Measurements from ENCODE around the gene VMP1.

Gene VMP1

DNA sequence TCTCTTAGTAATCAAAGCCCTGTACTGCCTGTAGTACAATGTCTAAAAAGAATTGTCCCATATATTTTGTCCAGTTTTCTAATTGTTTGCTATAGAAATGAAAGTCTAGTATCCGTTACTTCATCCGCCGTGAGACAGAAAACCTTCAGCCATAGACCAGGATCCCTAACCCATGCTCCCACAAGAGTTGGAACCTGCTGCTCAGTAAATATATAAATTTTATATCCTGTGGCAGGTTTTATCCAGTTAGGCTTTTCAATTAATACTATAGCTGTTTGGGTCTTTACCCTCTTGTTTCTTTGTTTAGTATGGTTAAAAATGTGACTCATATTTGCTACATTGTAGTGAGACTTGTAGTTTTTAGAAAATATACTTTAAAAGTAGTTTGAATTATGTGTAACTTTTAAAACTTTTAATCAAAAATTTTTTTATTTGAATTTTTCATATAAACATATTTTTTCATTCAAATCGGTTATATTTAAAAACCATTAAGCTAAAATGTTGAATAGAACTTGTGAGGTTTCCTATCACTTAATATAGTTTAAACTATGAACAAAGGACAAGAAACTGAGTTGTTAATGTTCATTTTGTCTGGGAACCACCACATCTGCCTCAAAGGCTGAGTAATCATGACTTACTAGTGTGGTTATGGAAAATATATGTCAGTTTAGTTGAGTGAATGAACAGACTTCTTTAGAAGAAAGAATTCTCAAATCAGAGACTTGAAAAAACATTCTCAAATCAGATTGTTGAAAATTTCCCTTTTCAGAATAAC, 54.8 kb downstream of the VMP1 start:
- no peaks in the 10 kb centered on the region for H3K4me1 ChIP-seq (ENCODE audit: control insufficient read depth in 1 of 2, insufficient read depth in 2 of 2, low read length in 2 of 2)
- no peak overlapping the region for H3K4me3 ChIP-seq (ENCODE audit: low read depth in 1 of 2, low read length in 2 of 2)
- H3K9me3 ChIP-seq (ENCODE audit: control insufficient read depth in 1 of 2, low read length in 2 of 2): peaks cover 0 to 3% of the 10 kb centered on the region in 2 donors
- H3K27ac ChIP-seq (ENCODE audit: low read length): peak overlapping the region; percentile 61
- no peaks in the 10 kb centered on the region for H3K27me3 ChIP-seq (ENCODE audit: low read depth, low read length)
- H3K36me3 ChIP-seq (ENCODE audit: control insufficient read depth in 1 of 2, insufficient read depth in 2 of 2, low read length in 2 of 2): peaks cover 9 to 38% of the 10 kb centered on the region in 2 donors

DNA sequence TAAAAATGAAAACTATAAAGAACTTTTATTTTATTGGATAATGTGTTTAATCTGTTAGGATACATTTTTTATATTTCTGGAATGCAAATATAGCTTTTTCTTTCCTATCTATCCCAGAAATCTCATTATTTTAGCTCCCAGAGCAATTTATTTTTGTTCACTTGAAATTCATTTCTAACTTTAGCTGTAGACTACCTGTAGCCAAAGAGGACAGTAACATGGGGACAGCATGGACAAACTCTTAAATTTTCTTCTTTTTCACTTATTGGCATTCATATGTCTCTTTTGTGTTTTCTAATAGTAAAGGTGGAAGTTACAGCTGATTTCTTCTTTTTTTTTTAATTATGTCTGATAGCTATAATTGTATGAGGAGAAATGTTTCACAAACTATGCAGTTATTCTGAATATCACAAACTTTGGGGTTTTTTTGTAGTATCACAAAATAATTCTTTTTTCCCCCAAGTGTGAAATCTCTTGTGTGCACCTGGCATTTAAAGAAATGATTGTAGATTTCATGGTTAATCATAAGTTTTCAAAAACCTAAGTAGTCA, 55.4 kb downstream of the VMP1 start:
- Histone ChIP-seq H3K27ac (ENCODE audit: low read length) (peak overlapping the region; percentile 61), H3K4me3 (ENCODE audit: low read depth in 1 of 2, low read length in 2 of 2) (no peak overlapping the region), H3K36me3 (ENCODE audit: control insufficient read depth in 1 of 2, insufficient read depth in 2 of 2, low read length in 2 of 2) (peaks cover 8 to 37% of the 10 kb centered on the region in 2 donors), H3K27me3 (ENCODE audit: low read depth, low read length) (no peaks in the 10 kb centered on the region), H3K9me3 (ENCODE audit: control insufficient read depth in 1 of 2, low read length in 2 of 2) (peaks cover 0 to 3% of the 10 kb centered on the region in 2 donors), H3K4me1 (ENCODE audit: control insufficient read depth in 1 of 2, insufficient read depth in 2 of 2, low read length in 2 of 2) (no peaks in the 10 kb centered on the region)

DNA sequence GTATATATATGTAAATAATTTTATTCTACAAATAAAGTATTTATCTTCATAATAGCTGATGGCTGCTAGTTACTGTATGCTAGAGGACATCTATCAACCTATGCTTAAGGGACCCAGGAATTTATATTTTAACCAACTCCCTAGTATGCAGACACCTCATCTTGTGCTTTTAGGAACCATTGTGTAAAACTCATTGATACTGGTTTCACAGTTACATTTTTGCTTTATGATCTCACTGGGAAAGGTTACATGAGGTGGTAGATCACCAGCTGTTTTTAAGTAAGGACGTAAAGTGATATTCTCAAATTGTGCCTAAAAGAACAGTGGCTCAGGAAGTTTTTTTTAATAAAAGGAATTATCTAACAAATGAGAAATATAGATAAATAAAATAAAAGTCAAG, 56.4 kb downstream of the VMP1 start:
- Histone ChIP-seq H3K9me3 (ENCODE audit: control insufficient read depth in 1 of 2, low read length in 2 of 2) (peaks cover 0 to 2% of the 10 kb centered on the region in 2 donors), H3K4me1 (ENCODE audit: control insufficient read depth in 1 of 2, insufficient read depth in 2 of 2, low read length in 2 of 2) (no peaks in the 10 kb centered on the region), H3K27ac (ENCODE audit: low read length) (no peak overlapping the region), H3K27me3 (ENCODE audit: low read depth, low read length) (no peaks in the 10 kb centered on the region), H3K36me3 (ENCODE audit: control insufficient read depth in 1 of 2, insufficient read depth in 2 of 2, low read length in 2 of 2) (peaks cover 5 to 31% of the 10 kb centered on the region in 2 donors), H3K4me3 (ENCODE audit: low read depth in 1 of 2, low read length in 2 of 2) (no peak overlapping the region)

DNA sequence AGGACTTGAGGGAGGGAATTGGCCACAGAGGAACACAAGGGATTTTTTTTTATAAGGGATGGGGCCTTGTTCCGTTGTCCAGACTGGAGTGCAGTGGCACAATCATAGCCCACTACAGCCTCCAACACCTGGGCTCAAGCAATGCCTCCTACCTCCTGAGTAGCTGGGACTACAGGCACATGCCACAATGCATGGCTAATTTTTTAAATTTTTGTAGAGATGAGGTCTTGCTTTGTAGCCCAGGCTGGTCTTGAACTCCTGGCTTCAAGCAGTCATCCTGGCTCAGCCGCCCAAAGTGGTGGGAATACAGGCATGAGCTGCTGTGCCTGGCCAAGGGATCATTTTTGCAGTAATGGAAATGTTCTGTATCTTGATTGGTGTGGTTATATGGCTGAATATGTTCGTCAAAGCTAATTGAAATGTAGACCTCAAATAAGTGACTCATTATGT, 56.9 kb downstream of the VMP1 start:
- Histone ChIP-seq H3K27me3 (ENCODE audit: low read depth, low read length) (no peaks in the 10 kb centered on the region), H3K9me3 (ENCODE audit: control insufficient read depth in 1 of 2, low read length in 2 of 2) (no peaks in the 10 kb centered on the region), H3K4me3 (ENCODE audit: low read depth in 1 of 2, low read length in 2 of 2) (no peak overlapping the region), H3K27ac (ENCODE audit: low read length) (no peak overlapping the region), H3K4me1 (ENCODE audit: control insufficient read depth in 1 of 2, insufficient read depth in 2 of 2, low read length in 2 of 2) (no peaks in the 10 kb centered on the region), H3K36me3 (ENCODE audit: control insufficient read depth in 1 of 2, insufficient read depth in 2 of 2, low read length in 2 of 2) (peaks cover 5 to 30% of the 10 kb centered on the region in 2 donors)

DNA sequence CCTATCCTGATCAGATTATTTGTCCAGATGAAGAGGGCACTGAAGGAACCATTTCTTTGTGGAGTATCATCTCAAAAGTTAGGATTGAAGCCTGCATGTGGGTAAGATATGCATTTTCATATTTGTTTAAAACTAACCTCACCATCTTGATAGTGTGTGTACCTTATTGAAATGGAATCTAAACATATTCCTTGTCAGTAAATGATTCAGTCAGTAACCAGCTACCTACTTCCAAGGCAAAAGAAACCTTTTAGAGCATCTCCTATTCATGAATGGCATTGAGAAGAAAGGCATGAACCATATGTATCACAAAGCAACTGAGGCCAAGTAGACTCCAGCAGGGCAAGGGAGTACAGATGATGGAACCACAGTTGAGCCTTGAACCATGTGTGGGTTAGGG, 57.6 kb downstream of the VMP1 start:
- Histone ChIP-seq H3K27me3 (ENCODE audit: low read depth, low read length) (no peaks in the 10 kb centered on the region), H3K4me1 (ENCODE audit: control insufficient read depth in 1 of 2, insufficient read depth in 2 of 2, low read length in 2 of 2) (no peaks in the 10 kb centered on the region), H3K4me3 (ENCODE audit: low read depth in 1 of 2, low read length in 2 of 2) (no peak overlapping the region), H3K27ac (ENCODE audit: low read length) (no peak overlapping the region), H3K9me3 (ENCODE audit: control insufficient read depth in 1 of 2, low read length in 2 of 2) (no peaks in the 10 kb centered on the region), H3K36me3 (ENCODE audit: control insufficient read depth in 1 of 2, insufficient read depth in 2 of 2, low read length in 2 of 2) (peaks cover 5 to 28% of the 10 kb centered on the region in 2 donors)

DNA sequence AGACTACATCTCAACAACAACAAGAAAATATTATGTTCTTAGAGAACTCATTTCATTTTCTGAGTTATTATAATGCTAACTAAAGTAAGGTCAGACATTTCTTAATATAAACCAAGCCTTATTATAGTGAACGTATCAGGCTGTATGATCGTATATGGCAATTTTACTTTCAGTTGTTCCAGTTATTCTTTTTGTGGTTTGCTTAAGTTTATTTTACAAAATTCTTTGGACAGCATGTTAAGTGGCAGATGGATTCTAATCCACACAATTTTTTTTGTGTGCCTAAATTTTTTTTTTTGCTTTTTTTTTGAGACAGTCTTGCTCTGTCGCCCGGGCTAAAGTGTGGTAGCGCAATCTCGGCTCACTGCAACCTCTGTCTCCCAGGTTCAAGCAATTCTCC, 59.0 kb downstream of the VMP1 start:
- Histone ChIP-seq H3K4me3 (ENCODE audit: low read depth in 1 of 2, low read length in 2 of 2) (no peak overlapping the region), H3K4me1 (ENCODE audit: control insufficient read depth in 1 of 2, insufficient read depth in 2 of 2, low read length in 2 of 2) (no peaks in the 10 kb centered on the region), H3K27me3 (ENCODE audit: low read depth, low read length) (no peaks in the 10 kb centered on the region), H3K27ac (ENCODE audit: low read length) (no peak overlapping the region), H3K9me3 (ENCODE audit: control insufficient read depth in 1 of 2, low read length in 2 of 2) (no peaks in the 10 kb centered on the region), H3K36me3 (ENCODE audit: control insufficient read depth in 1 of 2, insufficient read depth in 2 of 2, low read length in 2 of 2) (peaks cover 5 to 26% of the 10 kb centered on the region in 2 donors)

DNA sequence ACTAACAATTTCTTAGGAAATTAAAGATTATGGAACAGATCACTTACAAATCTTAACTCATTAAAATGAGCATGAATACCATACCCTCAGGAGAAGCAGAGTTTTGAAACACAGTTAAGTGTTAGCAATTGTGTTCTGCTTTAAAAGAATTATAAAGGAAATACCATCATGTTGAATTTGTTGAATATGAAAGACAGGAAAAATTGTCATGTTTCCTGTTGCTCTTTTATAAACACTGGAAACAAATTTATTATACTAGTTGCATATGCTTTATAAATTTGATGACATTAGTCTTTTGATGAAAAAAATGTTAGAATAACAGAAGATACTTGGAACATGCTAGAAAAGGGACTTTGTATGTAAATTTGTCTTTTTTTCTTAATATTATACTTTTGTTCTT, 59.7 kb downstream of the VMP1 start:
- Histone ChIP-seq H3K36me3 (ENCODE audit: control insufficient read depth in 1 of 2, insufficient read depth in 2 of 2, low read length in 2 of 2) (peaks cover 5 to 19% of the 10 kb centered on the region in 2 donors), H3K9me3 (ENCODE audit: control insufficient read depth in 1 of 2, low read length in 2 of 2) (no peaks in the 10 kb centered on the region), H3K4me3 (ENCODE audit: low read depth in 1 of 2, low read length in 2 of 2) (no peak overlapping the region), H3K4me1 (ENCODE audit: control insufficient read depth in 1 of 2, insufficient read depth in 2 of 2, low read length in 2 of 2) (no peaks in the 10 kb centered on the region), H3K27ac (ENCODE audit: low read length) (no peak overlapping the region), H3K27me3 (ENCODE audit: low read depth, low read length) (no peaks in the 10 kb centered on the region)

DNA sequence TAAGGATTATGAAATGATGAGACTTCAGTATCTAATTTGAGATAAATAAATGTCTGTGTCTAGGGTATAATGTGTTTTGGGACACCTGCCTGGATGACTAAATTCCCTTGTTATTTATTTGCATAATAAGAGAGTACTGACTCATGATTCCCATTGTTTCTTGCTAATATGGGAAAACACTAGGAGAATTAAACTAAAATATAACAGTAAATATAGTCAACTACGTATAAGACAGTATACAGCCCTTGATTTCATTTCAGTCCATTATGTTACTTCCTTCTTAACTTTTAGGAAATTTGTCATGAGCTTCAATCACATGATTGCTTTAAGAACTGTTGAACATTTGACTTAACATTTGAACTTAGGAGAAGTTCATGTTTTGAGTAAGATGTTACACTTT, 62.4 kb downstream of the VMP1 start:
- no peaks in the 10 kb centered on the region for H3K9me3 ChIP-seq (ENCODE audit: control insufficient read depth in 1 of 2, low read length in 2 of 2)
- H3K4me1 ChIP-seq (ENCODE audit: control insufficient read depth in 1 of 2, insufficient read depth in 2 of 2, low read length in 2 of 2): no peaks in the 10 kb centered on the region
- H3K27me3 ChIP-seq (ENCODE audit: low read depth, low read length): no peaks in the 10 kb centered on the region
- H3K4me3 ChIP-seq (ENCODE audit: low read depth in 1 of 2, low read length in 2 of 2): no peak overlapping the region
- no peak overlapping the region for H3K27ac ChIP-seq (ENCODE audit: low read length)
- peaks cover 4 to 14% of the 10 kb centered on the region in 2 donors for H3K36me3 ChIP-seq (ENCODE audit: control insufficient read depth in 1 of 2, insufficient read depth in 2 of 2, low read length in 2 of 2)

DNA sequence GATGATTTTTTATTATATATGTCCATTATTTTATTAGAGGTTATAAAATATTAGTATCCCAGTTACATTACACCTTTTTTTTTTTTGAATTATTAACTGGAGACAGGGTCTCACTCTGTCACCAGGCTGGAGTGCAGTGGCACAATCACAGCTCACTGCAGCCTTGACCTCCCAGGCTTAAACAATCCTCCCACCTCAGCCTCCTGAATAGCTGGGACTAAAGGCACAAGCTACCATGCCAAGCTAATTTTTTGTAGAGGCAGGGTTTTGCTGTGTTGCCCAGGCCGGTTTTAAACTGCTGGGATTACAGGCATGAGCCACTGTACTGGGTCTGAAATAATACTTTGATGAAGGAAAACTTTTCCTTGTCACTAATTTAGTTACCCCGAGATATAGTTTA, 63.6 kb downstream of the VMP1 start:
- no peaks in the 10 kb centered on the region for H3K27me3 ChIP-seq (ENCODE audit: low read depth, low read length)
- H3K36me3 ChIP-seq (ENCODE audit: control insufficient read depth in 1 of 2, insufficient read depth in 2 of 2, low read length in 2 of 2): peaks cover 0 to 13% of the 10 kb centered on the region in 2 donors
- H3K4me3 ChIP-seq (ENCODE audit: low read depth in 1 of 2, low read length in 2 of 2): no peak overlapping the region
- H3K27ac ChIP-seq (ENCODE audit: low read length): no peak overlapping the region
- no peaks in the 10 kb centered on the region for H3K9me3 ChIP-seq (ENCODE audit: control insufficient read depth in 1 of 2, low read length in 2 of 2)
- no peaks in the 10 kb centered on the region for H3K4me1 ChIP-seq (ENCODE audit: control insufficient read depth in 1 of 2, insufficient read depth in 2 of 2, low read length in 2 of 2)

DNA sequence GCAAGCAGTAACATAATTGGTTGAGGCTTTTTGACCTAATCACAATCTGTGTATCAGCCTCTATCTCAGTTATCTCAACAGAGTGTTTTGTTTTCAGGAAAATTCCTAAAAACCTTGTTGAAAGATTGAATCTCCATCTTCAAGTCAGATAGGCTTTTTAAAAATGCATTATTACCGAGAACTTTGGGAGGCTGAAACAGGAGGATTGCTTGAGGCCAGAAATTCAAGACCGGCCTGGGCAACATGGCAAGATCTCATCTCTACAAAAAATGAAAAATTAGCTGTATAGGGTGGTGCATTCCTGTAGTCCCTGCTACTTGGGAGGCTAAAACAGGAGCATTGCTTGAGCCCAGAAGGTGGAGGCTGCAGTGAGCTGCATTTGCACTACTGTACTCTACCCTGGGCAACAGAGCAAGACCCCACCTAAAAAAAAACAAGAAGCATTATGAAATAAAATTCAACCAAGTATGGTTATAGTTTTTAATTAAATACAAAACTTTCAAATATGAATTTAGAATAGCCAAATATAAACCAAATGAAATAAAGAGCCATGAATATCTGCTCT, 68.4 kb downstream of the VMP1 start:
- H3K4me1 ChIP-seq (ENCODE audit: control insufficient read depth in 1 of 2, insufficient read depth in 2 of 2, low read length in 2 of 2): no peaks in the 10 kb centered on the region
- H3K27ac ChIP-seq (ENCODE audit: low read length): no peak overlapping the region
- peaks cover 8 to 23% of the 10 kb centered on the region in 2 donors for H3K36me3 ChIP-seq (ENCODE audit: control insufficient read depth in 1 of 2, insufficient read depth in 2 of 2, low read length in 2 of 2)
- H3K4me3 ChIP-seq (ENCODE audit: low read depth in 1 of 2, low read length in 2 of 2): no peak overlapping the region
- H3K9me3 ChIP-seq (ENCODE audit: control insufficient read depth in 1 of 2, low read length in 2 of 2): no peaks in the 10 kb centered on the region
- no peaks in the 10 kb centered on the region for H3K27me3 ChIP-seq (ENCODE audit: low read depth, low read length)

DNA sequence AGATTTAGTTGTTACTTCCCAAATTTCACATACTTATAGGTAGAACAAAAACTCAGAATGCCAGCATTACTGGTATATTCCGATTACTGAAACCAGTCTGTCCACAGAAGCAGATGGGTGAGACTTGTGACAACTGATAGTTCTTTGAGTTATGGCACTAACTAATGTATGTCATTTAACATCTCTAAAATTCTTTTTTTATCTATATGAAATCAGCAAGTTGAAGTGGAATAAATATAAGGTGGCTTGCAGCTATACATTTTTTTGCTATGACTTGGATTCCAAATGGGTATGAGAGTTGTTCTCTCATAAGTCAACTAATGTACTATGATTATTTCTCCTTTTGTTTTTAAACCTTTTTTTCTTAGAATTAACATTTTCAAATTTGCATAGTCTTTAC, 69.1 kb downstream of the VMP1 start:
- Histone ChIP-seq H3K36me3 (ENCODE audit: control insufficient read depth in 1 of 2, insufficient read depth in 2 of 2, low read length in 2 of 2) (peaks cover 8 to 23% of the 10 kb centered on the region in 2 donors), H3K9me3 (ENCODE audit: control insufficient read depth in 1 of 2, low read length in 2 of 2) (no peaks in the 10 kb centered on the region), H3K27me3 (ENCODE audit: low read depth, low read length) (no peaks in the 10 kb centered on the region), H3K4me3 (ENCODE audit: low read depth in 1 of 2, low read length in 2 of 2) (no peak overlapping the region), H3K4me1 (ENCODE audit: control insufficient read depth in 1 of 2, insufficient read depth in 2 of 2, low read length in 2 of 2) (no peaks in the 10 kb centered on the region), H3K27ac (ENCODE audit: low read length) (no peak overlapping the region)
